Right atrium auricular region (tissue), 2 donors: ENCODE measurements around the gene CD55. TPM values are rescaled to one million over a fixed set of nuclear protein-coding genes. Genes with fewer than 3 reads are reported as not detected.
A peak's percentile ranks its signal among the peaks of the same experiment; 100 is the strongest.

Experiments
- DNase-seq: peaks from one replicate; pipeline ENCODE4 v3.0.0-alpha.2; 2019; ENCODE audit warnings: low spot score
- H3K27ac ChIP-seq, 2 donors: fragments of 200-600 bp; sonication (generic); 1 replicate in 1 of 2; 2 replicates in 1 of 2; pipeline ENCODE4 v1.5.1; 2016 to 2019
- H3K27me3 ChIP-seq, 2 donors: fragments of 200-600 bp; sonication (generic); one replicate each; pipeline versions ENCODE4 v1.5.1 to v1.6.0; 2017 to 2019
- H3K36me3 ChIP-seq: fragments of 200-600 bp; sonication (generic); one replicate; pipeline ENCODE4 v1.5.1; 2016
- H3K4me1 ChIP-seq, 2 donors: fragments of 200-600 bp; sonication (generic); one replicate each; pipeline versions ENCODE4 v1.5.1 to v1.6.0; 2017 to 2019
- H3K4me3 ChIP-seq, 2 donors: fragments of 200-600 bp; sonication (generic); 1 replicate in 1 of 2; 2 replicates in 1 of 2; pipeline ENCODE4 v1.5.1; 2017 to 2019; ENCODE audit warnings: mild to moderate bottlenecking in 1 of 2, moderate library complexity in 1 of 2
- H3K9me3 ChIP-seq, 2 donors: fragments of 200-600 bp; sonication (generic); one replicate each; pipeline ENCODE4 v1.5.1; 2019
- CTCF ChIP-seq, 2 donors: fragments of 200-600 bp; sonication (generic); IDR thresholded peaks; one replicate each; pipeline ENCODE4 v1.5.1; 2019; ENCODE audit warnings: antibody characterized with exemption in 2 of 2
- total RNA-seq, 2 donors: library from RNA; depleted of rRNA; stranded (reverse); fragments of >200 nt; gene quantifications; one replicate each; pipeline ENCODE4 v1.1.0, GENCODE V29; 2016

The CD55 gene
- total RNA-seq, 2 donors from 2014 or later = 109 to 117 TPM

DNA sequence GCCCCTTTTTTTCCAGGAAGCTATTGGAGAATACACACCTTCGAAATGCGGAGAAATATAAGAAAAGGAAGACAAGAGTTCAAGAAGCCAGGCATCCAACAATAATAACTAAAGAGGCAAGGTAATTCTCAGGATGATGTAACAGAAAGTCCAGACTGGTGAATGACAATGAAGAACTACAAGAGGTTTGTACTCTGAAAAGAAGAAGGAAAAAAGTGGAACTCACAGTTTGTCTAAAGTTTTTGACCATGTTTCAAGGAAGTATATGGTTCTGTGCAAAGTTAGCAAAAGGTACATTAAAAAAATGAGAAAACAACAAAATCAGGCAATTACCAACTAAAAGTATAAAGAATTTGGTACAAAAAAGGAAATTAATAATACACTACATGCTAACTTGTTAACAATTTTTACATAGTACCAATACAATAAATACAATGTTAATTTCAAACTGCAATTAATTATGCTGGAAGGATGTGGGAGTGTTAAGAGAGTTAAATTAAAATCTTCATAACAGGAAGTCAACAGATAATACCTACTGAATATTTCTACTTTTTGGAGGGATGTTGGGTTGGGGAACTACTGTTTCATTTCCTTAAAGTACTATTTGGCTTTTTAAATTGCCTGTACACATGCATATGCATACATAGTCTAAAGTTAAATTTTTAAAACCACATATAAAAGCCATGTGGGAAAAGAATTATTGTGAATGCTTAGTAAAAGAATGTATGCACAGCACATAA is 12.9 kb upstream of the CD55 start:
- Histone ChIP-seq H3K4me3 (no peak overlapping the region), H3K27me3 (no peaks in the 10 kb centered on the region), H3K27ac (peak overlapping the region in 1 of 2 donors; percentile 84), H3K9me3 (no peaks in the 10 kb centered on the region), H3K4me1 (peaks cover 0 to 15% of the 10 kb centered on the region in 2 donors), H3K36me3 (no peaks in the 10 kb centered on the region)
- TF ChIP-seq CTCF (IDR thresholded peaks at IDR 0.05) = no peak
- DNase-seq = no peak

GRCh38 chr1:207309745-207310273 is 11.7 kb upstream of the CD55 start:
- TF ChIP-seq CTCF (IDR thresholded peaks at IDR 0.05) = no peak
- no peaks in the 10 kb centered on the region for H3K36me3 ChIP-seq
- no peak for DNase-seq
- no peaks in the 10 kb centered on the region for H3K27me3 ChIP-seq
- H3K9me3 ChIP-seq = no peaks in the 10 kb centered on the region
- H3K27ac ChIP-seq = peak overlapping the region; percentile 72 to 84
- peaks cover 0 to 15% of the 10 kb centered on the region in 2 donors for H3K4me1 ChIP-seq
- H3K4me3 ChIP-seq = peak overlapping the region; percentile 20 to 35

DNA sequence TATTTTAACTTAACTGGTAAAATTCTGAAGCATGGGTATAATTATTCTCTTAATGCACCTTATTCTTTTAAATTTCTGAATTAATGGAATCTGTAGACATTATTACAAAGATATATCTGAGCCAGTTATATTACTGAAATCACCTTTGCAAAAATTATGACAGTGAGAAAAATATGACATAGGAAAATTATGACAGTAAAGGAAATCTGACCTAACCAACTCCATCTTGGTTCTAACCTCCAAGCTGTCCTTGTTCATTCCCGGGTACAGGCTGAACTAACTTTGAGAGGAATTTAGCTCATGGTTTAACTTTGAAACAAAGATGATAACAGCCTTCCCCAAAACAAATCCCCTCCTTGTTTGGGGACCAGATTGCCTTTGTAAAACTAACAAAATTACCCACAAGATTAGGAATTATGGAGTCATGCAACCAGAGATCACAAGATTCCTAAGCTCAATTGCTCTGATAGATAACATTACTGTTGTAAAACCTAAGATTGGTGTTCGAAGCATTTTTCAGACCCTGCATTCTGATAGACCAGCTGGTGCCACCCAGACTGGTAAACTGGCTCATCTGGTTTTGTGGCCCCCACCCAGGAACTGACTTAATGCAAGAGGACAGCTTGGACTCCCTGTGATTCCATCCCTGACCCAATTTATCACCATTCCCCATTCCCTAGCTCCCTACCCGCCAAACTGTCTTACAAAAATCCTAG is 9.4 kb upstream of the CD55 start:
- H3K4me3 ChIP-seq = no peak overlapping the region
- H3K27me3 ChIP-seq = no peaks in the 10 kb centered on the region
- no peak for DNase-seq
- H3K9me3 ChIP-seq = no peaks in the 10 kb centered on the region
- peaks cover 0 to 21% of the 10 kb centered on the region in 2 donors for H3K4me1 ChIP-seq
- no peaks in the 10 kb centered on the region for H3K36me3 ChIP-seq
- H3K27ac ChIP-seq = peak overlapping the region; percentile 28 to 84
- TF ChIP-seq CTCF (IDR thresholded peaks at IDR 0.05) = no peak

- no peak for DNase-seq
- TF ChIP-seq CTCF (IDR thresholded peaks at IDR 0.05) = no peak
- H3K27ac ChIP-seq = peak overlapping the region; percentile 11 to 84
- no peaks in the 10 kb centered on the region for H3K9me3 ChIP-seq
- H3K27me3 ChIP-seq = no peaks in the 10 kb centered on the region
- no peak overlapping the region for H3K4me3 ChIP-seq
- H3K36me3 ChIP-seq = no peaks in the 10 kb centered on the region
- H3K4me1 ChIP-seq = peaks cover 0 to 26% of the 10 kb centered on the region in 2 donors
Measured at GRCh38 chr1:207312604-207312920, 8.9 kb upstream of the CD55 start.

DNA sequence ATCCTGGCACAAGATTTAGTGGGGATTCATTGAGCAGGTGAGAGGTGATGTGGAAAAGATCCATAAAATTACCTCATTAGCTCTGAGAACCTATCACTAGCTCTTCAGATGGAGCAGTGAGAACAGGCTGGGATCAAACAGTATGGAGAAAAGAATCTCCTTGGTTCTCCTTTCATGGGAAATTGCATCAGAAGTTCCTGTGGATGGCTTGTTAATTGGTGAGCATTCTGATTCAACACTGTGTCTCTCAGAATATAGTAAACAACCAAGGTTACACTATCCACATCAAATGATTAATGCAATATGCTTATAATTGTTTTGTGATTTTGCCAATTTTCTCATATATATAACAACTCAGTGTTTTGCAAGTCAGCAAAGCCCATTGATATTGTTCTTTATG is 8.3 kb upstream of the CD55 start:
- Histone ChIP-seq H3K27ac (peak overlapping the region in 1 of 2 donors; percentile 84), H3K9me3 (no peaks in the 10 kb centered on the region), H3K36me3 (no peaks in the 10 kb centered on the region), H3K4me3 (no peak overlapping the region), H3K27me3 (no peaks in the 10 kb centered on the region), H3K4me1 (peaks cover 0 to 32% of the 10 kb centered on the region in 2 donors)
- no peak for DNase-seq
- TF ChIP-seq CTCF (IDR thresholded peaks at IDR 0.05) = no peak
